Measurements from ENCODE around the gene HABP4.
"Not testable (repeated sequence)": the region's sequence is repeated elsewhere in the genome, so short reads cannot be mapped to it uniquely, and the experiment has no call there.

DNA sequence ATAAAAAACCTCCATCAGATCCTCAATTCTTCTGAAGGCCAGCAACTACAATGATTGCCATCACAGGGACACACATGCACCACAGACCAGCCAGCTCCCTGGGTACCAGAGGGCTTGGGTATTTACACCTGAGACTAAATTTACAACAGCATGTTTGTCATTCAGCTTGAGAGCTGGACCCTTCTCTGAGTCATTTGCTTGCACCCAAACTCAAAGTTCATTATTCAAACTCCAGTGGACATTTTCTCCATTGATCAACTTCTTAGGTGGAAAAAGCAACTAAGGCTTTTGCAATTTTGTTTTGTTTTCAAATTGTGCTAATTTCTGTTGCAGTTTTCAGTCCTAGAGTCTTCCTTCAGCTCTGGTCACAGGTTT, 53.4 kb downstream of the HABP4 start:
- not testable (repeated sequence) for TF ChIP-seq CTCF (IDR thresholded peaks at IDR 0.05; ENCODE audit: low read depth, low read length); EZH2phosphoT487 (IDR thresholded peaks at IDR 0.05; ENCODE audit: low read depth)
